Fibroblast of skin of scalp (primary cell): Measurements from ENCODE around the gene RASSF10.

ENCODE experiments used
- DNase-seq: peaks from one replicate; pipeline ENCODE4 v3.0.0-alpha.2; 2013

RASSF10 gene

GRCh38 chr11:12994476-12994875 lies 14.6 kb upstream of the RASSF10 start:
- DNase-seq, result no peak

GRCh38 chr11:12995188-12995587 lies 13.9 kb upstream of the RASSF10 start:
- no peak for DNase-seq

GRCh38 chr11:12995823-12996222 lies 13.3 kb upstream of the RASSF10 start:
- no peak for DNase-seq

DNA sequence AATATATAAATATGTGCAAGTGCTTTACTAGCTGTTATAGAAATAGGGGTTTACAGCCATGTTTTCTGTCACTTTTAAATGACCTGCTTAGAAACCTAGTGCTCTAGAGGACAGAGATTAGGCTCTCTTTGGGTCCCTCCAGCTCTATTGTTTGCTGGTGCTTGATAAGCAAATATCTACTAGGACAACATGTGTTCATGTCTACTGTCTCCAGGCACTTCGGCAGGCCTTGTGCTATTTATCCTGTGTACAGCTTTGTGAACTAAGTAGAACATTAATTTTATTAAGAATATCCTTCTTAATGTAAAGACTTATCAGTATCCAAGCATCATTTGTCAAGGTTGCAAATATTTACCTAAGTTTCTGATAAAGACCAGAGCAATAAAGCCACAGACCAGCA lies 11.9 kb upstream of the RASSF10 start:
- no peak for DNase-seq

DNA sequence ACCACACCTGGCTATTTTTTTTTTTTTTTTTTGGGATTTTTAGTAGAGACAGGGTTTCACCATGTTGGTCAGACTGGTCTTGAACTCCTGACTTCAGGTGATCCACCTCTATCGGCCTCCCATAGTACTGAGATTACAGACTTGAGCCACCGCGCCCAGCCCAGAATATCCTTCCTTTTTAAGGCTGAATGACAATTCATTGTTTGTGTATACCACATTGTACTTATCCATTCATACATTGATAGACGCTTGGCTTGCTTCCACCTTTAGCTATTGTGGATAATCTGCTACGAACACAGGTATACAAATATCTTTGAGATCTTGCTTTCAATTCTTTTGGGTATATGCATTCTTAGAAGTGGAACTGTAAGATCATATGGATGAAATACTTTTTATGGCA lies 10.8 kb upstream of the RASSF10 start:
- no peak for DNase-seq

GRCh38 chr11:12999597-12999996 lies 9.5 kb upstream of the RASSF10 start:
- DNase-seq, result no peak

DNA sequence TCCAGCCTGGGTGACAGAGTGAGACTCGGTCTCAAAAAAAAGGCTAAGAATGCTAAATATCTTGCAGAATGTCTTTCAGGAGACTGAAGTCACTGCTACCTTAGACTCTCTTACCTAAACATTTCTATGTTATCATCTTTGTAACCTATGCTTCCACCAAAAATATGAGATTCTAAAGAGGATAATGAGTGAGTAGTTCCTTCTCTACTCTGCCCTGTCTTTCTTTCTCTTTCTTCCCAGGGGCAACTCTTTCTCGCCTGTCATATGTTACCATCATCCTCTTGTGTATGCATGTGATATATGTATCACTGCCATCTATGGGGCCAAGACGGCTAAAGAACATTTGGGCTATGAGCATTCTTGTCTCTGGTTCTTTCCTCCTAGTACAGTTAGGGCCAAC lies 9.0 kb upstream of the RASSF10 start:
- no peak for DNase-seq

- DNase-seq, result no peak
These were observed 8.4 kb upstream of the RASSF10 start for GRCh38 chr11:13000721-13001120.

DNA sequence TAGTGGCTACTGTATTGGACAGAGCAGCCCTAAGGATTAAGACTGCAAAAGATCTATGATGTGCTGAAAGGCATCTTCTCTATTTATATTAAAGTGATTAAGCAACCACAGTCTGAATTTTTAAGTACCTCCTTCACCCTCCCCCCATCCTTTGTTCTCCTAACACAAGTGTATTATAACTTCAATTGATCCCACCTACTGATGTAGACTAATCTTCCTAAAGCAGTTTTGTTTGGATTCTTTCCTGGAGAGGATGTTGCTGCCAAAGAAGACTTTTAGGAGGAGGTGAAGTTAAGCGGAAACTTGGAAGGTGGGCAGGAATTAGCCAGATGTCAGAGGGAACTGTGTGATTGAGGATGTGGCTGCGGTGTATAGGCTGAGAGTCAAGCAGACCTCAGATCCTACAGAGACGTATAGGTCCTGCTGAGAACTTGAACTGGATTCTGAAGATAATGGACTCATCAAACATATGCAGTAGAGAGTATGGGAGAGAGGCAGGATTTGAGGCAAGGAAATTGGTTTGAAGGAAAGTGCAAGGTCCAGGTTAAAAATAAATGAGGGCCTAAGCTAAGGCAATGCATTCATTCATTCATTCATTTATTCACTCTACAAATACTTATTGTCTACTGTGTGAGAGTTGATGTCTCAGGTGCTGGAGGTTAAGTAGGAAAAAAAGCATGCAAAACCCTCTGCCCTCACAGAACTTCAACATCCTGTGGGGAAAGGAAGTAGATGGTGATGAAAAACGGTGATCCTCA lies 5.2 kb upstream of the RASSF10 start:
- no peak for DNase-seq

DNA sequence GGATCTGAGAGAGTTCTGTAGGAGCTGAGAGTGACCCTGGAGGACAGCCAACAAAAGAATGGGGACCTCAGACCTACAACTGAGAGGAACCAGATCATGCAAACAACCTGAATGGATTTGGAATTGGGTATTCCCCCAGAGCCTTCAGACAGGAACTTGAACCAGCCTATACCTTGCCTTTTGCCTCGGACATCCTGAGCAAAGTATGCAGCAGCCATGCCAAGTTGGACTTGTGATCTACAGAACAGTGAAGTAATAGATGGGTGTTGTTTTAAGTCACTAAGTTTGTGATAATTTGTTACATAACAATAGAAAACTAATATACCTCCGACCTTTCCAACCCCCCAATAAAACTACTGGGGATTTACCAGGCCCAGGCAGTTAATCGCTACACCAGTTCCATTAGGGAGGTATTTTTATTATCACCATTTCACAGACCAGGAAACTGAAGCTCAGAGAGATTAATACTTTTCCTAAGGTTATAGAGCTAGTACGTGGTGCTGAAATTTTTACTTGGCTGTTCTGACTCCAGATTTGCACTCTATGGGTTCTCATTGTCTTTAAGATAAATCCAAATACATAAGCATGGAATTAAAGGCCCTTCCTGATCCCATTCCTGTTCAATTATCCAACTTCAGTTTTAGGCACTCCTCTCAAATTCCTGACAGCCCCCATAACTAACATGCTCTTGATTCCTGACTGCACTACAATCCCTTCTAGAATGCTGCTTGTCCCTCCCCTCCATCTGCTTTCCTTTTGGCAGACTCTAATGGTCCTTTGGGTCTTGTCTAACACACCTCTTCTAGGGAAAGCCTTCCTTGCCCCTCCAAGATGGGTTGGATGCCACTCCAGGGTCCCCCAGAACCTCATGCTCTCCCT lies 1.7 kb upstream of the RASSF10 start:
- no peak for DNase-seq

- DNase-seq, result no peak
These were observed 1.1 kb upstream of the RASSF10 start for GRCh38 chr11:13008061-13008435.

- DNase-seq, result no peak
These were observed 382 bp downstream of the RASSF10 start for GRCh38 chr11:13009476-13009920.

GRCh38 chr11:13009921-13010748 lies 1.0 kb downstream of the RASSF10 start:
- DNase-seq, result no peak

DNA sequence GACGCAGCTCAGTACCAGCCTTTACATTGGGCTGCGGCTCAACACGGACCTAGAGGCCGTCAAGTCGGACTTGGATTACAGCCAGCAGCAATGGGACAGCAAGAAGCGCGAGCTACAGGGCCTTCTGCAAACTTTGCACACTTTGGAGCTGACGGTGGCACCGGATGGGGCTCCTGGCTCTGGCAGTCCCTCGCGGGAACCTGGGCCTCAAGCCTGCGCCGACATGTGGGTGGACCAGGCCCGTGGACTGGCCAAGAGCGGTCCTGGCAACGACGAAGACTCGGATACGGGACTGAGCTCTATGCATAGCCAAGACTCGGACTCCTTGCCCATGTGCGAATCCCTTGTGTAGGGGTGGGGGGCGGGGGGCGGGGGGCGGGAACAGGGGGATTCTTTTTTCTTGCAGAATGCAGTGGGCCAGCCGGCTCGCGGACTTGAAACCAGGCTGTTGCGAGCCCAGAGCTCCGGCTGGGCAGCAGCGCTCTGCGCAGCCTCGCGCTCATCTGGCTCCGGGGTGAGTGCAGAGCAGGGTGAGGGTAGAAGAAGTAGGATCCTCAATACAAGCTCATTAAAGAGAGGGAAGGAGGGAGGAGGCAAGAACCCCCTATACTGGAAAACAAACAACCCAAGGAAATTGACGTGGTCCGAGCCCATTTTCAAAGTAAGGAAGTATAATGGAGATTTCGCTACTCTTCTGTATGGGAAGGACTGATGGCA lies 1.8 kb downstream of the RASSF10 start:
- no peak for DNase-seq

DNA sequence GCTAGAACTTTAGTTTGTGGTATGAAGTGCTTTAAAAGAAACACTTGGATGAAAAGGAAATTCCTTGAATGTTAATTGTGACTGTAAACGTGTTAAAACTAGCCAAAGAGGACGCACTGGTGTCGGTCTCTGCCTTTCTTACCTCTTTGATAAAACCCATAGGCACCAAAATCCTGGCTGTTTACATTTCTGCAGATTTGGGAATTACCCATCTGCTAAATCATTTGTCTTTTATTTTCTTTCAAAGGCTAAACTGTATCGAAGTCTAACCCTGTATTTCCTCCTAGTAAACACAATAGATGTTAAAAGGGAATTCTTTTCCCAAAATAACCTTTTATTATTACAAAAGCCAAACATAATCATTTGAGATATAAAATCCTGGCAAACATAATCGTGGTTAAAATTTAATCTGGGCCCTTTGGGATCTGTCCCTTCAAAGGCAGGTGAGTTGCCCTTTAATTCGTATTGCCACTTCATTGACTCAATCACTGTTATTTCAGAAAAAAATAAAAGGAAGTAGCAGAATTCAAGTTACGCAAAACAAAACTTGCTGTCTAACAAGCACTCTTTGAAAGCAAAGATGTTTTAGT lies 2.4 kb downstream of the RASSF10 start:
- no peak for DNase-seq

DNA sequence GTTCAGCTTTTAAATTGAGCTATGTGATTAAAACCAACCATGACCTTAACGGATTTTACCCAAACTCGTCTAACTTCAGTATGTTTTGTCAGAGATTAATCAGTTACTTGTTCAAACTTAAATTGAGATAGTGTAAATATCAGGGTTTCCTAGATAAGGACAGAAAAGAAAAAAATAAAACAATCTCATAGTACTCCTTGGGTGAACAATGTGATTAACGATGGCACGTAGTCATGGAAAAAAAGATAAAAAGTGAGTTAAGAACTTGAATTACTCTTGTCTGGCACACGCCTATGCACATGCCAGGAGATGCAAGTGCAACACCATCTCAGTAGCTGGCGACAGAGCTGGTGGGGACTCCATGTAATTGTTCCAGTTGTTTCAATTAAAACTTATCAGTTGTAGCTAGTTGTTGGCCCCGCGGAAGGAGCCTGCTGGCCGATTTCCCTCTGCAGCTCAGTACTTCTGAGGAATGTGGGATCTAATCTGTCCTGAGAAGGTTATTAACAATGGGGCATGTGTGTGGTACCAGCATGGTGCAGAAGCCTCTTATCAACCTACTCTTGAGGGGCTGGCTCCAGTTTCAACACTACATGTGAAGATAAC lies 3.0 kb downstream of the RASSF10 start:
- DNase-seq, result no peak

DNA sequence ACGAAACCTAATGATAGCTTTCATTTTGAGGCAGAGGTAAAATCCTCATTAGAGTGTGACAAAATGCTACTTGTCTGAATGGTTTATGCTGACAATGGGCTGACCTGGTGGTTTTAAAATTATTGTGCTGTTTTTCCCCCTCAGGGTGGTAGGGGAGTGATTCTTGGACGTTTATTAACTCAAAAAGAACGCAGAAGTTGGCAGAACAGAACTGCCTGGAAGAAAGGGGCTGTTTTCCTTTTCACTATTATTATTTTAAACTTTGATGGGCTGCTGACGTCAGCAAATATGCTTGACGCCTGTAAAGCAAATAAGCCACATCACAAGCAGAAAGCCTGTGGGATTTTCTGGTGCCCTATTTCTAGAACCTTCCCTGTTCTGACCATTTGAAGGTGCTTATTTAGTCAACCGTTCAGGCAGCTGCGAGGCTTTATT lies 4.0 kb downstream of the RASSF10 start:
- DNase-seq, result no peak

- DNase-seq, result no peak
These were observed 6.6 kb downstream of the RASSF10 start for GRCh38 chr11:13015753-13016152.

DNA sequence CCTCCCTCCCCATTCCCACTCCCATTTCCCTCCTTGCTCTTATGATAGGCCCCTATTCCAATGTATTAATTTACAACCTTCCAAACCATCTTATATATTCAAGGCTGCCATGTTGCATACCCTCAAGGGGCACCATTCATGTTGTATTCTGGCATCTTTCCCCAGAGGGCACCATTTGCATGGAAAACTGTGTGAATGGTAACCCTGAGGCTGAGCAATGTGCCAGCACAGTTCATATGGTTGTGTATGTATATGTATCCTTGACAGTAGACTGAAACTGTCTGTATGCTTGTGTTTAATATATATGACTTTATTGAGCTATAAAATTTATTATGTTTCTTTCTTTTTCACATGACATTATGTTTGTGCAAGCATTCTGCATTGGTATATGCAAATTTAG lies 7.3 kb downstream of the RASSF10 start:
- DNase-seq, result no peak

DNA sequence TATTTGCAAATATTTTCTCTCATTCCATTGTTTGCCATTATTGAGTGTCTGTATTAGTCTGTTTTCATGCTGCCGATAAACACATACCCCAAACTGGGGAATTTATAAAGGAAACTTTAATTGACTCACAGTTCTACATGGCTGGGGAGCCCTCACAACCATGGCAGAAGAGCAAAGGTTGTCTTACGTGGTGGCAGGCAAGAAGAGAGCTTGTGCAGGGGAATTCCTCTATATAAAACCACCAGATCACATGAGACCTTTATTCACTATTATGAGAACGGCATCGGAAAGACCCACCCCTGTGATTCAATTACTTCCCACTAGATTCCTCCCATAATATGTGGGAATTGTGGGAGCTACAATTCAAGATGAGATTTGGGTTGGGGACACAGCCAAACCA lies 10.2 kb downstream of the RASSF10 start:
- no peak for DNase-seq

DNA sequence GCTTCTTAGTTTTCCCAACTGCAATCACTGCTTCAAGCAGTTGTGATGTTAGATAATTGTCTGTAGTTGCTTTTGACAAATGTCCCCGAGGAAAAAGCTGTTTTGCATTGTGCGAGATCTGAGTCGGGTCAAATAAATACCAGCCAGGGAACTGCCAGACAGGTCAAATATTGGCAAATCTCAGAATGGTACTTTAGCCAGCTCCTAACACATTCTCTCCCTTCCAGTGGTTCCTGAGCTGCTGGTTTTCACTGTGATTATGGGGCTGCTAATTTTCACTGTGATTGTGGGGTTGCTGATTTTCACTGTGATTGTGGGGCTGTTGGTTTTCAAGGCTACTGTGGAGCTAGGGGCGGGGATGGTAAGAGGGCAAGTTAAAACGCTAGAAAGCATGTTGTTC lies 14.3 kb downstream of the RASSF10 start:
- DNase-seq, result no peak

DNA sequence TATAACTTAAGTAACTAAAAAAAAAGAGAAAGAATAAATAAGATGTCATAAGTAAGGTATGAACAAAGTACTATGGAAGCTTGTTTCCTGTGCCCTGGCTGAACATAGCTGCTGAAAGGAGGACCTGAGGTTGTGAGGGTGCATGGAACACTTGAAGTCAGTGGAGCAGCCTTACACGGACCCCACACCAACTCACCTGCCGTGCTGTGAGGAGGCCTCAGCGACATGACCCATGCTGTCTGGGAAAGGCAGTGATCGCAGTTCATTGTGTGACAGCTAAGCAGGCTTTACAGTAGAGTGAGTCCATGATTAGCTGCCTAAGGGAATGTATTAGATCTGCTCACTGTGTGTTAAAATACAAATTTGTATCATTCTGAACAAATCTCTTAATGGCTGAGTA lies 17.6 kb downstream of the RASSF10 start:
- DNase-seq, result no peak
